HG03575 (cell line): ENCODE data around the gene HOXA10.

Experiments
- ATAC-seq: cut with Tn5 transposase; IDR thresholded peaks from one replicate; pipeline ENCODE4 v1.9.1; 2021; ENCODE audit not compliant: unreplicated experiment, insufficient number of reproducible peaks, low FRiP score; ENCODE audit errors: extremely low read depth

Gene HOXA10

DNA sequence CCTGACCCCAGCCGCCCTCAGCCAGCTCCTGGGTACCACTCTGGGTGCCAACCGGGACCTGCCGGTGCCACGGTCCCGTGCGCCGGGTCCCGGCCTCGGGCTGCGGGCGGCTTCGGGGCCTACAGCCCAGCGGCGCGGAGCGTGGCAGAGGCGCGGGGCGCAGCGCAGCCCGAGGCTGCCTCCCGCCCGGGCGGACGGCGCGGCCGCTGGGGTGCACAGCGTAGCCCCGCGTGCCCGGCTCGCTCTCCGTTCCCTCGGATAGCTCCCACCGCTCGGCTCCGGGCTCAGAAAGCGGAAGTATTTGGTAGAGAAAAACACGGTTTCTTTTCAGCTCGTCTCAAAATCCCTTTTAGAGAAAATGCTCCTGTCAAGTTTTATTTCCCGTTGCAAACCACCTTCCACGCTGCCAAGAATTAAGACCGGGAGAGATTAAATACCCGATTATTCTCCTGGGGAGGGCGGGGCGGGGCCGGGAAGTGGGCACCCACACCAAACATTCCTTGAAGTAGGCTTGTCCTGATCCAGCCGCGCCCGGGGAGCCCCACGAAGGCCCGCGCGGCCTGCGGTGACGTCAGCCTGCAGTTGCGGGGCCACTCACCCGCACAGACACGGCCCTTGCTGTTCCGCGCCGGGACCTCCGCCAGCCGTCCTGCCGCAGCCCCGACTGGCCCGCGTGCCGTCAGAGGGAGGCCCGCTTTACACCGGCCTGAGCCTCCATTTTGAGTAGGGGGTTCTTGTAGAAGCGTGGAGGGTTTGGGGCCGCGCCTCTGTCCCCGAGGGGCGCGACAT is 18.6 kb upstream of the HOXA10 start:
- no peak for ATAC-seq

DNA sequence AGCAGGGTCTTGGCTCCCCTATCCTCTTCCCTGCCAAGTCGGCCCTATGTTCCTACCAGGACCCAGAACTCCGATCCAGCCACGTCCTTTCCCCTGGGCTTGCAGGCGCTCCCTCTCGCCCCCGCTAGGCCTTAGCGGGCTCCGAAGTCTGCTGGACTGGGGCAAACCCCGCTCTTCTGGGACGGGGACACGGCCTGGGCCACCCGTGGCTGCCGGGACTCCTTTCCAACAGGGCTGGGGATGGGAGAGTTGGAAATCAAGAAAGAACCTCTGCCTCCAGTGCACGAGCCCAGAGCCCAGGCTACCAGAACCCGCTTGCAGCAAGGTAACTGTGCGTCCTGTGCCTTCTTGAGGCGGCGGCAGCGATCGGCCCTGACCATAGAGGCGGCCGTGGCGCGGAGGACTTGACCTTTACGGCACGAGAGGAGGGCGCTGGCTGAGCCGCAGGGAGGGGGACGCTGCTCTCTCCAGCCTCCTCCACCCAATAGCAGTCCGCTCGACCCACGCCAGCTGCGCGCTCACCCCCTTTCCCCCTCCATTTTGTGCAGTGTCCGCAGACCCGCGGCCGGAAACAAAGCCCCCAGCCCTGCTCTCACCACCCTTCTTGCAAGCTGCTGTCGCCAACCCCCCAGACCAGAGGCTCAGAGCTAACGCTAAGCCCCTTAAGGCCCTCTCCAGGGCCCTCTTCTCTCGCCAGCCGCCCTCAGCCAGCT is 17.9 kb upstream of the HOXA10 start:
- ATAC-seq: no peak

DNA sequence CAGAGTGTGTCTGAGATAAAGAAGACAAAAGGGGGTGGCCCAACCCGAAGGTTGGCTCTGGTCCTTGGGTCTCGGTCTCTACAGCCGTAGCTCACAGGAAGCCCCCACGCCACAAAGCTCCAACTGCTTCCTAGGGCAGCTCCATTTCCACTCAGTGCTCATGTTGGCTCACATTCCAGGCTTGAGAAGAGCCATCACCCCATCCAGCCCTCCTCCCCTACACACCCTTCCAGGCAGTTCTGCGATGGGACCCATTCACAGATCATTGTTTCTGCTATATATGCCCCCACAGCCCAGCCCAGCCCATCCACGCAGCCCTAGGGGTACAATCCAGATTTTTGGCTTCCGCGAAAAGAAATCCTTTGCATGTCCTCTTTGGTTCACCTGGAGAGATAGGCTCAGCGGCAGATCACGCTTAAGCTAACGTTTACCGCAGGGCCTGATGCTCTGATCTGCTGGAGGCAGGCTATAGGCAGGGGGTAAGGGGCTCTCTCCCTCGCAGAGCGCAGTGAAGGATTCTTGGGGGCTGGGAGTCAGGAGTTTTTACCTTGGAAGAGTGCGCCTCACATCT is 17.1 kb upstream of the HOXA10 start:
- no peak for ATAC-seq

DNA sequence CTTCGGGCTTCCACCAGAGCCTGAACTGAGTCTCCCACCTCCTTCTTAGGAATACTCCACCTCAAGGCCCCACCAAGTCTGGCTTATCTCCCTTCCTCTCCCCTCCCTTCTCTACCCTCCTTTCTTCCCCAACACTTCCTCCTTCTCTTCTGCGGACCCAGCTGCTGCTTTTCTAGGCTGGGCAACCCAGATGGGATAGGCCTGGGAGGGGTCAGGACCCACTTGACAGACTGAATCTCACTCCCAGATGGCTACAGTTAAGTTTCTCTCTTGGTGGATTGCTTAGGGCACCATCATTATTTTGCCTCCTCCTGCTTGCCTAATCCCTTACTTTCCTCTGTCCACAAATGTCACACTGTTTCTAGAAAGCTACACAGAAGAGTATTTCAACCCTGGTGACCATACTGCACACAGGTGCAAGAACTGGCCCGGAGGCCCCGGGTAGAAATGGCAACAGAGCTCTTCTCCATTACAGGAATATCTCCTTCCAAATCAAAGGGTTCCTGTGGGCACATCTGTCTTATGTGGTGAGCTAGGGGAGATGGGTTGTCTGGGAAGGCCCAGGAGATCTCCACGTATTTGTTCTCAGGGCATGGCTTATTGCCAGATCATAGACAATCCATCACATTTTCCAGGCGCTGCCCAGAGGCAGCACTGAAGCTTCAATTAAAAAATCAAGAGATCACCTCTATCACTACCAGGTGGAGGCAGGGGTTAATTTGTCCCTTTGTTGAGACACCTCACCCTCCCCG is 16.1 kb upstream of the HOXA10 start:
- no peak for ATAC-seq

DNA sequence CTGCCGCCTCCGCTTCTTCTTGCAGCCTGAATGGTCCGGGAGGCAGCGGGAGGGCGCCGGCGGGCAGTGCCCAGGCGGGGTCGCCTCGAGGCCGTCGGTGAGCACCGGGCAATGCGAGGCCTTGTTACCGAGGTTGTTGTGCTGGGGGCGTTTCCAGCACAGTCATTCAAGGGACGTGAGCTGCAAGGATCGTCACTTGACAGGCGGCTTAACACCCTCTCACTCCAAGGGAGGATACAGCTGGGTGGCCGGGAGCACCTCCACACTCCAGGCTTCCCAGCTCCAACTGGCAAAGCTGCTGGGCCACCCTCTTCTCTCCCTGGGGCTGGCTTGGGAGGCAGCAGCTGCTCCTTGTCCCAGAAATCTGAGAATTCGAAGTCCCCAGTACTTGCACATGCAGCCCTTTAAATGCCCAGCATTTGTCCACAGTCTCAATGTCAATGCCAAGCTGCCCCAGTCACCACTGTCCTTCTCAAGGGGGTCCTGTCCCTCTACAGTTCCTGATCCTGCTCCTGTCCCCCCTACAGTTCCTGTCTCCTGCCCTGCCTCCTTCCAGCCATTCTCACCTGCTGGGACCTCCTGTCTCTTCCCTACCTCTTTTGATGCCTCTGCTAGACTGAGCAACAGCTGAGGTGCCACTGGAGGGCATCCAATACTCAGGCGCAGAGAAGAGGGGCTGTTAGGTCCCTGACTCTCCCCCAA is 15.3 kb upstream of the HOXA10 start:
- ATAC-seq: no peak

DNA sequence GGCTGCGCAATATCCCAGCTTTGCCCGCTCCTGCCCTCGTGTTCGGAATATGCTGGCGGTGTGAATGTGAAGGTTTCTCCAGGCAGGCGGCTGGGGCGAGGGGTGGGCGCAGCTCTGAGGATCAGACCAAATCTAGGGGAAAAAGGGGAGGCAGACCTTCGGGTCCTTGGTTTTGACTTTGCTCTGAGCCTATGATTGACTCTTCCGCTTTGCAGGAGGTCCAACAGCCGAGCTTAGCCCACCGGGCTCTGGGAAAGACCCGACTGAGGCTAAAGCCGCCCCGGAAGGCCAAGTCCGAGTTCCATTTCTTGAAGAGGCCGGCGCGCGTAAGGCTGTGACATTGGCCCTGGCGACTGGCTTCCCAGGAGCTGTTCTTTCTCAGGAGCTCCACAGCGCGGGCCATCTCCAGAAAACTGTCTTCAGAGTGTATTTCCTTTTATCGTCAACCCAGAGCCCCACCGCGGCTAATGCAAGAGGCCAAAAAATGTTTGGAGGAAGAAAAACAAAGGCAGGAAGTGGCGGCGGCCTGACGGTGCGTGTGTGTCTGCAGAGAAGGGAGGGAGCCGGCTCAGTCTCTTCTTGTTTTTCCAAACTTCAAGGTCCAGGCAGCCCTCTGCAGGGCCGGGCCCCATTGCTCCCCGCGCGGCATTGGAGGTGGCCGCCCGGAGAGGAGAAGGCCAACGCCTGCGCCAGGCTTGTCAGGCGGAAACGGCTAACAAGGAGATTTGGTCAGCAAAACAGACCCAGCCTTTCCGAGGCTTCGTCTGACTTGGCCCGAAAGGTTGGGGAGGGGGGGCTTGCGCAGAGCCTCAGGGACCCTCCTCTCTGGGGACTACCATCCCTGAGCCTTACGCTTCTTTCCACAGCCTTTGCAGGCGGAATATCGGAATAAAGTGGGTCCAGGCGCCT is 14.5 kb upstream of the HOXA10 start:
- no peak for ATAC-seq

DNA sequence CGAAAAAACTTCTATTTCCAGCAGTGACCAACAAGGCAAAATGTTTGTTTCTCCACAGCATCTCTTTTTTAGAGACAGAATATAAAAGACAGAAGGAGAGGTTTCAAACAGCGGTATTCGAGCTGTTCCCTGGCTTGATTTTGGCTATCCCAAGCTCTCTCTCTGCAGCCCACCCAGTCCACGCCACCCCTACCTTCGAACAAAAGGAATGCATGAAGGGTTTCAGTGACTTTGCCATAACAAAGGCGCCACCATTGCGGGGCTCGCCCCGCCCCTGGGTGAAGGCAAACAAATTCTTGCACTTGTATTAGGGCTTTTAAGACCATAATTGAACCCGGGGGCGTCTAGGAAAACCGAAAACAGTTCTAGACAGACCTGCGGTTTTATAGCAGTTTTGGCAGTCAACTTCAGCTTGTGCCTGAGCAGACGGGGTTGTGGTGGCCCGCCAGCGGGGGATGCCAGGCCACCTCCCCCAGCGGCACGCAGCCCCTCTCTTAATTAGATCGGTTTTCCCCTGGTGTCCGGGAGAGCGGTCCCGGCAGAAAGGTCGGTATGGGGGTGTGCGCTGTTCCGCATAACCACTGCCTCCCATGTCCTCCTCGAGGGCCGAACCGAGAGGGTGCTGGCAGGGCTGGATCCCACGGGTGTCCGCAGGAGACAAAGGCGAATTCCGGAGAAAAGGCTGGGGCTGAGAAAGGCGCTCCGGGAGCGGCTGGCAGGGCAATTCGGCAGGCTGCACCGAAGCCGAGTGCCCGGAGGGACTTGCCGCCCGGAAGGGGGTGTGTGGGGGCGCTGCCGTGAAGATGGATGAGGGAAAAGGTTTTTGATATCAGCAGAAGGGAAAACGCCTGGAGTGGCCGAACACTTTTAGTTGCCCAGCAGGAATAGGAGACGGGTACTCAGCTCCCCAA is 13.6 kb upstream of the HOXA10 start:
- ATAC-seq: no peak

DNA sequence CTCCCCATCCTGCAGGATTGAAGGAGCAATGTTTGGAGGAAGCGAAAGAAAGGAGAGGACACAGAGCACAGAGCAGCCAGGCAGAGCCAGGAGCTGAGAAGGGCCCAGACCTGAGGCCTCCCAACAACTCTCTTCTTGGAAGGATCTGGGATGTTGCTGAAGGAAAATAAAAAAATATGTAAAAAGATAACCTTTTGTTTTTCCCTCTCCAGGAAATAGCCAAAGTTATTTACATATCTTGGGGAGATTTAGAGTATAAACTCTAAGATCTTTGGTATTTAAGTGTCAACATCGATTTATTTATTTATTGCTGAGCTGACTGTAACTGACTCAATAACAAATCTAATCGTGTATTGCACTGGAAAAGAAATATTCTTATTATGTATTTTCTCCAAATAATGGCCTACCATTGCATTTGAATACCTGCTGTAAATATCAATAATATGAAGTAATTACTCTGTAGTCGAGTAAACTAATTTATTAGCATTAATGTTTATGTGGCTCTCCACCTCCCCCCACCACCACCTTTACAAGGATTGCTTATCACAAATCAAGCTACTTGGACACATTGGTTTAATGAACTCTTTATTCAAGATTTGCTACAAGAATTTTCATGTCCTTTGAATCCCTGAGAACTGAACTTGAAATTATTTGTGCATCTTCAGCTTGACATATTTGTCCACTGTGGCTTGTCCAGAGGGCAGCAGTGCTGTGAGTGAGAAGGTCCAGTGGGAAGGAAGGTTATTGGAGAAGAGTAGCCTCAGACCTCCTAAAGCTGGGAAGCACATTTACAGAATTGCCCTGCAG is 12.8 kb upstream of the HOXA10 start:
- ATAC-seq: no peak

DNA sequence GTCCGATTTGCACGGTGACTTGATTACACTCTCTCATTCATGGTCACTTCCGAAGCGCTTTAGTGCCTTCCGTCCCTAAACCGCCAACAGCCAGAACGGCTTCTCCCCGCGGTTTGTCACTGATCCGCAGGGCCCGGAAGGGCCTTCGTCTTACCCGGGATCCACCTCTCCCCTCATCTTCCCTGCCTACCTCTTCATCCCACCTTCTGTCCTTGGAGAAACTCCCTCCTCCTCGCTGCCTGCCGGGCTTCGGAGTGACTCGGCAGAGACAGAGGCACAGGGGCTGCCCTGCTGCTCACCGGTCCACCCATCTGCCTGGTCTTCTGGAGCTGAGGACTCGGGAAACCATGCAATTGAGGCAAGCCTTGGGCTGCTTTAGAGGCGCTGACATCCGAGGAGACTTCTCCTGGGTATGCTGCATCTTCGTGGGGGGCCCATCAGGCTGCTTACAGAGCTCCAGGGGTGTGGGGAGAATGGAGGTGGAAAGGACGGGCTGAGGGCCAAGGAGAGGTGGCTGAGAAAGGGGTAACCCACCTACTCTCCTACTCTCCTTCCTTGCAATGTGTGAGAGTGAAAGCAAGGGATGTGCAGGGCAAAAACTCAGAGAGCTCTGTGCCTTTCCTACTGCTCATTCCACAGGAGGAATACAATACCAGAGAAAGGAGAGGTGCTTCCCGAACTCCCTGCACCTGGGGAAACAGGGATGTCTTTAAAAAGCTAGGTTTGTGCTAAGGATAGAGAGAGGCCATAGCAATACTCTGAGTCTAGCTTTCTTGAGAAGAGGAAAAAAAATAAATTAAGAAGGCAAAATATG is 11.9 kb upstream of the HOXA10 start:
- ATAC-seq: no peak

DNA sequence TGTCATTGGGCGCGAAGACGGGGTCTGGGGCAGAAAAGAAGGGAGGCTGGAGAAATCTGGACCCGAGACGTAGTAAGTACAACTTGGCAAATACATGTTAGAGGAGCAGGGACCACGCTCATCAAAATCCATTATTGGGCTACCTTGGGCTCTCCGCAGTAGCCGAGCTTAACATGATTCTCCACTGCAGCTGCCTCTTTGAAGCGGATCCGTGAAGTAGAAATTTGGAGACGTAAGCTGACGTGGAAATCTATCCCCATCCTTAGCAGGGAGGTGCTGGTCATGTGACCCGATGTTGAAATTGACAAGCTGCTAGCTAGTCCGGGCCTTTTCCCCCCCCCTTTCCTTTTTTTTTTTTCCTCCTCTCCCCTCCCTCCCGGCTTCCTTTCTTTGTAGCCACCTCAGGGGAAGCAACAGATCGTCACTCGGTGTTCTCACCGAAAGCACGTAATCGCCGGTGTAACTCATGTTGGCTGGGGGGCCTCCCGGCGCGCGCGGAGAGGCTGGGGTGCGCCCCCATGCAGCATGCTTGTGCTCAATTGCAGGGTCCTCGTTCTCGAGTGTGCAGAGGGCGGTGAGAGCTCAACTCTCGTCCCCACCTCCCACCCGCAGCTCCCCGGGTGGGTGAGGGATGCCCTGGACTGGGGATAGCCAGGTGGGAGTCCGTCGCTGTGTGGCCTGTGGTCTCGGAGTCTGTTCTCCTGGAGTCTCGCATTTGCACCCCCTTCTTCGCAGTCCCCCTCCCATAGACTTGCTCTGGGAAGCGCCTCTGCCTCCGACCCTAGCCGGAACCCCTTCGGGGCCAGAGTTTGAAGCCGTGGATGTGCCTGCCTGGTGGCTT is 11.1 kb upstream of the HOXA10 start, which contains the start of gene HOXA11:
Gene HOXA11 (minus strand): TSS at position 220 of the 841 bp plus-strand sequence. CDS start 88 bp downstream, at position 132.
- no peak for ATAC-seq

DNA sequence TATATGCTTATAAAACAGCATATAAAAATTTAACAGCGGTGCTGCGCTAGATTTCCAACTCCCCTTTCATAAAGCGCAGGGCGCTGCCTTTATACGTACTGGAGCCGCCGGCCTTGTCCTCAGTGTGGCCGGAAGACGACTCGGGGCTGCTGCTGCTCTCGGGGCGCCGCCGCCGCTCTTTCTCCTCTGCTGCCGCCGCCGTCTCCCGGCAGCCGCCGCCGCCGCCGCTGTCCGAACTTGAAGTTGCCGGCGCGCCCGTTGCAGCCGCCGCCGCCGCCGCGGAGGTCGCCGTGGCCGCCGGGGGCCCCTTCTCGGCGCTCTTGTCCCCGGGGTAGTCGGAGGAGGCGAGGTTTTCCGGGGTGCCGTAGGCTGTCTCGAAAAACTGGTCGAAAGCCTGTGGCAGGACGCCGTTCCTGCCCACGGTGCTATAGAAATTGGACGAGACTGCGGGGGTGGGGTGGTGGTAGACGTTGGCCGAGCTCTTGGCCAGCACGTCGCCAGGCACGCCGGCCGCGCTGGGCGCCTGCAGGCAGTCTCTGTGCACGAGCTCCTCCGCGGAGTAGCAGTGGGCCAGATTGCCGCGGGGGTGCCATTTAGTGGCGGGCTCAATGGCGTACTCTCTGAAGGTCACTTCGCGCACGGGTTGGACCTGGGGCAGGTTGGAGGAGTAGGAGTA is 10.4 kb upstream of the HOXA10 start:
- no peak for ATAC-seq

DNA sequence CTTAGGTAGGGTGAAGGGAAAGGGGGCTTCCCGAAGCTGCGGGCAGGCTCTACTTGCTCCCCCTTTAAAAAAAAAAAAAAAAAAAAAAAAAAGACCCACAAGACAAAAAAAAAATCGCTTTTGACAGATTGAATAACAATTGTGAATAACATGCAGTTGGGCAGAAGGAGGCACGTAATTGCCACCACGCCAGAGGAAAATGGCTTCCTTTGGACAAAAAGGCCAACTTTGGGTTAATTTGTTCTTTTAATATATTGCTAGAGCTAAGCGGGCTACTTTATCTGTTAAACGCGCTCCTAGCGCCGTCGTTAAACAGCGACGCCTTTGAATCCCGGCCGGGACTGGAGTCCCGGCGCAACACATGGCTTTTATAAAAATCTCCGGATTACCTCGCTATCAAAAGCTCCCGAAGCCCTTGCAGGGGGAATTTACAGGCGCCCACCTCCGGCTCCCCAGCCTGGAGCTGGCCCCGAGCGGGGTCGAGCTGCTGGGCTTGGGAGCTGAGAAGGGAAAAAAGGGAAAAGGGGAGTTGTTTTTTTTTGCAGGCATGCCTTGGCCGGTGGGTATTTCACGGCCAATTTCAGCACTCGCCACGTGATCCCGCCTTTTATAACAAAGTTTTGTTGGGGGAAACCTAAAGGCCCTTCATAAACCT is 9.7 kb upstream of the HOXA10 start:
- ATAC-seq: no peak

DNA sequence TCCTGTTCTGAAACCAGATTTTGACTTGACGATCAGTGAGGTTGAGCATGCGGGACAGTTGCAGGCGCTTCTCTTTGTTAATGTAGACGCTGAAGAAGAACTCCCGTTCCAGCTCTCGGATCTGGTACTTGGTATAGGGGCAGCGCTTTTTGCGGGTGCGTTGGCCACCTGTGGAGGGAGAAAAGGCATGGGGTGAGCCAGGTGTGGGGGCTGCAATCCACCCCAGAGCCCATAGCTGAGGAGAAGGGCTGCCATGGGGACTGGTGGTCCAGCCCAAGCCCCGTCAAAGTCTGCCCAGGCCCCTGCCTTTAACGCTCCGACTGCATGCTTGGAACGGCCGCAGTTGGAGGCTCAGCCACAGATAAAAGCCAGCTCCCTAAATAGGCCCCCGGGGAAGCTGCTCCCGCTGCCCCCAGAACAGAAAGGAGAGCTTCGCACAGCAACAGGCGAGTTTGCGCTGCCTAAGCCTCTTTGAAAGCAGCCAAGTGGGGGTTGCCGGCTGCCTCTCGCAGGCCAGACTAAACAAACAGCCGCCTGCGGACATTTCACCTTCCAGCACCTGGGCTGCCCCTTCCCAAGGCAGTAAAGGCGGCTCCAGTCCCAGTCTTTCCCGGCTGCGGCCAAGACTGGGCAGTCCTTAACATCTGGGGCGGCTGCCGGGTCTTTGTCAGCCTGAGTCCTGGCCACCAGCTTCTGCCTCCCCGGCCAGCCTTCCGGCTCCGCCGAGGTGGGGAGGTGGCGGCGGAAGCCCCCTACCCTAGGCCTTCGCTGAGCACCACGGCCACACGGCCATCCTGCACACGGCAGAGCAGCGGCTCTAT is 9.0 kb upstream of the HOXA10 start:
- no peak for ATAC-seq
